Peyer's patch (tissue), 4 donors: ENCODE data around the gene AGAP1.

Experiments used
- CTCF ChIP-seq, 6 experiments: fragments of 450-650 bp in 4 of 6; fragments of 200-600 bp in 2 of 6; sonication (generic) in 1 of 6; IDR thresholded peaks; one replicate each; pipeline ENCODE4 v1.5.1; 2017 to 2019; ENCODE audit warnings: antibody characterized with exemption in 6 of 6, mild to moderate bottlenecking in 3 of 6, moderate library complexity in 1 of 6
- POLR2A ChIP-seq, 2 donors: fragments of 450-650 bp; IDR thresholded peaks; one replicate each; pipeline ENCODE4 v1.5.1; 2017; ENCODE audit warnings: antibody characterized with exemption in 2 of 2, mild to moderate bottlenecking in 2 of 2, moderate library complexity in 2 of 2

GRCh38 chr2:235747001-235747785 is 253.3 kb downstream of the AGAP1 start:
- TF ChIP-seq POLR2A (IDR thresholded peaks at IDR 0.05) (no peak), CTCF (IDR thresholded peaks at IDR 0.05) (no peak)
